NCI-H1694 (cell line): ENCODE data around the gene PACS2.

Source experiments
- DNase-seq: peaks from one replicate; lab custom pipeline; 2025; lab: John Stamatoyannopoulos, UW

The PACS2 gene

DNA sequence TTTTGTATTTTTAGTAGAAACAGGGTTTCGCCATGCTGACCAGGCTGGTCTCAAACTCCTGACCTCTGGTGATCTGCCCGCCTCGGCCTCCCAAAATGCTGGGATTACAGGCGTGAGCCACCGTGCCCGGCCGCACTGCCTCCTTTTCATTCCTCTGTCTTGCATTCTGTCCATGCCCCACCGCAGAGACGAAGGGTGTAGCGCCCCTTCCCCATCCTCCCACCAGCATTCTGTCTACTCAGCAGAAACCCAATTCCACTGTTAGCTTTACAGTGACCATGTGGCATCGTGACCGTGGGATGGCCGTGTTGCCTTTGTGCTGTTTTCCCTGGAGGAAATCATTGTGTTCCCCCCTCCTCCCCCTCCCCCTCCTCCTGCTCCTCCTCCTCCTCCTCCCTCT is 94.0 kb downstream of the PACS2 start:
- no peak for DNase-seq

DNA sequence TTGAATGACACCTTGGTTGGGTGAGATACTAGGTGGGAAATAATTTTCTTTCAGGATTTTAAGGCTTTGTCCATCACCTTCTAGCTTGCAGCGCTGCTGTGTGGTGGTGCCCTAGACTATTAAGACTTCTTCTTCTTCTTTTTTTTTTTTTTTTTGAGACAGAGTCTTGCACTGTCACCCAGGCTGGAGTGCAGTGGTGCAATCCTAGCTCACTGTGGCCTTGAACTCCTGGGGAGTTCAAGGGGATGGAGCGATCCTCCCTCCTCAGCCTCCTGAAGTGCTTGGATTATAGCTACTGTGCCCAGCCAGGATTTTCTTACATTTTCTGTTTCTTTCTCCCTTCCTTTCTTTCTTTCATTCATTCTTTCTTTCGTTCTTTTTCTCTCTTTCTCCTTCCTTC is 94.8 kb downstream of the PACS2 start:
- no peak for DNase-seq

DNA sequence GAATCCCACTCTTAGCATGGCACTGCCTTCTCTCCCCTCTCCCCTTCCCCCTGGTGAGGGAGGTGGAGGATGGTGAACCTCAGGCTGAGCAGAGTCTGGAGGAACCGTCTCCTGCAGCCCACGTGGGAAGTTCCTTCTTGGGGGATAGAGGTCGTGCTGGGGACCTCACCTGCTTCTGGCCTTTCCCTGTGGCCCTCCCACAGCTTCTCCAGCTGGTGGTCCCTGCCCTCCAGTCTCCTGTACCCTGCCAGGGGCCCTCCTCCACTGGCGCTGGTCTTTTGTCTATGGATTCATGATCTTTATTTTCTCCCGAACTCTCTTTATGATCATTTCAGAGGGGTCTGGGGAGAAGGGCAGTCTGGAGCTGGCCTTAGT is 96.1 kb downstream of the PACS2 start:
- DNase-seq = no peak

DNA sequence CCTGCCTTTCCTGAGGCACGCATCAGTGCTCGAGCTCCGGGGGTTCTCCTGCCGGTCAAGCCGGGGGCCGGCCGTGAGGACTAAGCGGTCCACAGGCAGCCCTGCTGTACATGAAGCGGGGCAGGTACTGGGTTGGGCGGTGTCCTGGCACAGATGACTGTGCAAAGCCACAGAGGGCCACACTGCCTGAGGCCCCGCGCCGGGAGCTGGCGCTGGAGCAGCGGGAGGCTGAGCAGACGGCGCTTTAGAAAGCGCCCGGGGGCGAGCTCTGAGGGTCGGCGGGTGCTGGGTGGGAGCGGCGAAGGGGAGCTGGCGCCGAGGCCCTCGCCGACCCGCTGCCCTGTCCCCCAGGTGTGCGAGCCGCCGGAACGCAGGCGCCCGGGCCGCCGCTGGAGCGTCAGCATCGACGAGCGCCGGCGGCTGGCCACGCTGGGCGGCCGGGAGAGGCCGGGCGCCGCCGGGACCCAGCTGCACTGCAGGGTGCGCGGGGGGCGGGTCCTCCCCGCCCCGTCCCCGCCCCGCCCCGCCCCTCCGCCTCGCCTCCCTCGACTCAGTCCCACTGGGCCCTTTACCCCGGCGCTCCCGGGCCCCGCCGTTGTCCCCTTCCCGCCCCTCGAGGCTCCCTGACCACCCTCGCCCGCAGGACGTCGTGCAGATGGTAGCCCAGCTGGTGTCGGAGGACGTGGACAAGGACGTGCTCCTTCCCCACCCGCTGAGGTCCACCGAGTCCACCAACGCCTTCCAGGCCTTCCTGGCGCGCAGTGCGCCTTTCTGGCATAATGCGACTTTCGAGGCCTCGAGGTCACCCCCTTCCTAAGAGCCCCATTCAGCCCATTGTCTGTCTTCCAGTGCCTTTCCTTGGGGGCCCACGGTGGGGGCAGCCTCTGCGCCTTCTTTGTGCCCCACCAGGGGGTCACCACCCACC is 96.7 kb downstream of the PACS2 start:
- peak; percentile 41 for DNase-seq

DNA sequence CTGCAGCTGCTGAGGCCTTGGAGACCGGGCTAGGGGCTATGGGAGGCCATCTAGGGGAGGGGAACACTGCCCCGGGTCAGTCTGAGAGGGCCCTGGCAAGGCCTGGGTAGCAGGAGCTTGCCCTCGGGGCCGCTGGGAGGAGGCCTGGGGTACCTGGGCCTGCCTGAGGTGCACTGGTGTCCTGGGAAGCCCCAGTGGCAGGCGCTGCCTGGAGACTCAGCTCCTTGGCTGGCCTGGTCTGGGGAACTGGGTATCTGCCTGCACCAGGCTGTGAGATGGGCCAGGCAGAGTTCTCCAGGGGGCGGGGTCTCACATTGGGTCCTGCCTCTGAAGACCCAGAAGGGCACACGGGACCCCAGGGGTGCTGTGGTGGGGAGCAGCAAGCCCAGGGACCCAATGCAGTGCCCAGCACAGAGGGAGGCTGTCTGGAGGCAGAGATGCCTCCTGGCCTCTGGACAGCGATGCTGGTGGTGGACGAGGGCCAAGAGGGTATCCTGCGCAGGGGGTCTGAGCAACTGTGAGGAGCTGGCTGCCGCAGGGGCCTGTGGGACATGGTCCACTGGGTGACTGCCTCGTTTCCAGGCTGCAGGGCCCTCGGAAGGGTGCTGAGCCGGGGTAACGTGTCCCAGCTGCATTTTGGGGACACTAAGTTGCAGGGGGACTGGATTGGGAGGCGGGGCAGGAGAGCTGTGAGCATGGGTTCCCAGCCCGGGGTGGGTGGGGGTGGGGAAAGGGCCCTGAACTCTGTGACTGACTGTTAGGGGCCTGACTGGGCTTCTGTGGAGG is 97.6 kb downstream of the PACS2 start:
- DNase-seq = no peak

DNA sequence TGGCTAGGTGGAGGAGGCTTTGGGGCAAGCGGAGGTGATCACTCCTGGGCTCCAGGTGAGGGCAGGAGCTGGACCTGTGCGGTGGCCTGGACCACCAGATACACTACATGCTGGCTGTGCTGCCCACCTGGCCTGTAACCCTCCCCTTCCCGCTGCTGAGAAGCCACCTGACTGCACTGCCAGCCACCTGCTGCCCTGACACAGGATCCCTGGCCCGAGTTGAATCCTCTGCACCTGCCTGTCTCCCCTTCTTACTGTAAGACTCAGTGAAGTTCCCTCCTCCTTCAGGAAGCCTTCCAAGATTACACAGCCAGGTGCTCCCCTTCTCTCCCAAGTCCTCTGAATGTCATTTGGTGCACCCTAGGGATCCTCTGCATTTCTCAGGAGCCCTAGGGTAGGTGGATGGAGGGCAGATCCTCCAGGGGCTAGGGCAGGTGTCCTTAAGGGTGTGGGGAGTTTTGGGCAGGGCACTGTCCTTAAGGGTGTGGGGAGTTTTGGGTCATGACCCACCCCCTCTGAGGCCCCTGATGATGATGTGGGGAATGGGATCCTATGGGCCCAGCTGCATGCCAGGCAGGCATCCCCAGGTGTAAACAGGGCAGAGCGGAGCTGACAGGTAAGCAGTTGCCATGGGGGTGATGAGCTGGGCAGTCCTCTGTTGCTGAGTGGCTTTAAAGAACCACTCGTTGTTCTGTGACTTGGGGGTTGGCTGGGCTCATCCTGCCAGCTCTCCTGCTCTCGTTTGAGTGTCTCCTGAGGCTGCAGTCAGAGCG is 98.4 kb downstream of the PACS2 start:
- no peak for DNase-seq

DNA sequence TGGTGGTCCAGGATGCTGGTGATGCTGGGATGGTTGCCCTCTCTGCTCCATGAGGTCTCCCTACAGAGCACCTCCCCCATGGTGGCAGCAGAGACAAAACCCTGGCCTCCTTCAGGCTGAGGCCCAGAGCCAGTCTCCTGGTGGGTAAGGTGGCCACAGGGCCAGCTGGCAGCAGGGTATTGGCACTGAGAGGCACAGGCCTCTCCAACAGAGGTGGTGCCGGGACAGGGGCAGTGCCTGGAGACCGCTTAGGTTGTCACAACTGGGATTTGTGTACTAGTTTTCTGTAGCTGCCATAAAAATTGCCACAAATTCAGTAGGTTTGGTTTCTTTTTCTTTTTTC is 99.0 kb downstream of the PACS2 start:
- no peak for DNase-seq

DNA sequence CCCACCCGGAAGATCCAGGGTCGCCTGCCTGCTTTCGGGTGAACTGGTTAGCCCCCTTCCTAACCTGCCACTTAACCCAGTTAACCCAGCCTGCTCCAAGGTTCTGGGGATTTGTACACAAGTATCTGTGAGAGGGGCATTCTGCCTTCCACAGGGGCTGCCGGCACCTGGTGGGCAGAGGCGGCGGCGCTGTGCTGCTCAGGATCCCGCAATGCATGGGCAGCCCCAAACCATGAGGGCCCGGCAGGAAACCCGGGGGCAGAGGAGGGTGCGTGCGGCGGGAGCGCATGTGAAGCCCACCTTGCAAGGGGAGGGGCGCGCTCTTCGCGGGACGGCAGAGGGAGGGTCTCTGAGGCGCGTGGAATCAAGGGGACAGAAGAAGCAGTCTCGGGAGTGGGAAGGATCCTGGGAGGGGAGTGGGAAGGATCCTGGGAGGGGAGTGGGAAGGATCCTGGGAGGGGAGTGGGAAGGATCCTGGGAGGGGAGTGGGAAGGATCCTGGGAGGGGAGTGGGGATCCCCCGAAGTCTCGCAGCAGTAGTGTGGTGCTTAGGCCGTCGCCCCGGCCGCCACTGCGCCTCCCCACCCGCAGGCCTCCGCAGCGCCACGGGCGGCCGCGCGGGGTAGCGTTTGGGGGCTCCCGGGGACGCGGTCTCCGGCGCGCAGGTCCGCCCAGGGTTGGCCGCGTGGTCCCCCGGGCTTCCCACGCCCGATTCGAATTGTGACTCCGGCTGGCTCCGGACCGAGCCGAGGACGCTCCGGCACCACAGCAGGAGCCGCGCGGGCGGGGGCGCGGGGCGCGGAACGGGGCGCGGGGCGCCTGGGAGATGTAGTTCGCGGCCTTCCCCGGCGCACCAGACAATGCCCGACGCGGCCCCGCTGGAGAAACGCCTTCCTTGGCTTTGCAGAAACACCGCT is 100.2 kb downstream of the PACS2 start:
- DNase-seq = peak; percentile 65

DNA sequence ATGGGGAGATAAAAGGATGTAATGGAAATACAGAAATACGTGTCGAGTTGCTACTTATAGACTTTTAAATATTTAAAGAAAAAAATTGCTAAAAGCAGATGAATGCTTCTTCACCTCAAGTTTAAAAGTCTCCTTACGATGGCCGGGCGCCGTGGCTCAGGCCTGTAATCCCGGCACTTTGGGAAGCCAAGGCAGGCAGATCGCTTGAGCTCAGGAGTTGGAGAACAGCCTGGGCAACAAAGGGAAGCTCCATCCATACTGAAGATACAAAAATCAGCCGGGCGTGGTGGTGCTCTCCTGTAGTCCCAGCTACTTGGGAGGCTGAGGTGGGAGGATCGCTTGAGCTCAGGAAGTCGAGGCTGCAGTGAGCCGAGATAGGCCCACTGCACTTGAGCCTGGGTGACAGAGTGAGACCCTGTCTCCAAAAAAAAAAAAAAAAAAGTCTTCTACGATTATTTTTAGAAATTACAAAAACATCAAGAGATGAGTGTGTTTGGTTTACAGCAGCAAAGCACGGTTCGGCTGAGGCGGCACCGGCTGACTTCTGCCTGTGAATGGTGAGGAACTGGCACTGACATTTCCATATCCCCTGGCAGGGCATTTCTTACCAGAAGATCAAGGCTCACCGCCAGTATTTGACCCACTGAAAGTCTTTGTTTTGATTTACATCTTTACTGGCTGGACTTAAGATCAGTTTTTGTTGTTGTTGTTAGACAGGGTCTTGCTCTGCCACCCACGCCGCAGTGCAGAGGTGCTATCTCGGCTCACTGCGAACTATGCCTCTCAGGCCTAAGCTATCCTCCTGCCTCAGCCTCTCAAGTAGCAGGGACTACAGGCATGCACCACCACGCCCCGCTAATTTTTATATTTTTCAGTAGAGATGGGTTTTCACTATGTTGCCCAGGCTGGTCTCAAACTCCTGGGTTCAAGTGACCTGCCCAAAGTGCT is 101.2 kb downstream of the PACS2 start:
- DNase-seq = no peak

DNA sequence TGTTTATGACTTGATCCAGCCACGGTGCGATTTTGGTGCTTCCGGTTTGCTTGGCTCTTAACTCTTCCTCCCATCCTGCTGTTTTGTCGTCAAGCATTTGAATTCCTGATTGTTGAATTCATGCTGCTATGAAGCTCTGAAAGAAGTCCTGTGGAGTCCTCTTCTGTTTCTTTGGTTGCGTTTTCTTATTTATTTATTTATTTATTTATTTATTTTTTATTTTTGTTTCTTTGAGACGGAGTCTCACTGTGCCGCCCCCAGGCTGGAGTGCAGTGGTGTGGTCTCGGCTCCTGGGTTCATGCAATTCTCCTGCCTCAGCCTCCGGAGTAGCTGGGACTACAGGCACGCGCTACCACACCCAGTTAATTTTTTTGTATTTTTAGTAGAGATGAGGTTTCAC is 102.1 kb downstream of the PACS2 start:
- DNase-seq = no peak

DNA sequence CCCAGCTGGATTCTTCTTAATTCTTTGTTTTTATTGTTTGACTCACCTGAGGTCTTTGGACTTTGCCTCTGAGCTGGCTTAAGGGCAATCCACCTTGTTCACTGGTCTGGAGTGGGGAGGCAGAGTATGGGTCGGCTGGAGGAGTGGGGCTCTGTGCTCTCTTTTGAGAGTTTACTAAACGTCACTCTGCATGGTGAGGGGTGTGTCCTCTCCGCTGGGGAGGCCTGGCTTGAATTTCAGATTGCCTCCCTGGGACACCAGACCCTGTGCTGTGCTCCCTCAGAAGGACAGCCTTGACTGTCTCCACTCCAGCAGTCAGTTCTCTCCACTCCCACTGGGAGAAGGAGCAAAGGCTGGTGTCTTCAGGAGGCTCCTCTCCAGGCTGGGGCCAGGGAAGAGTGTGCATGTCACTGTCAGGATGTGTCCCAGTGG is 103.2 kb downstream of the PACS2 start:
- DNase-seq = no peak

DNA sequence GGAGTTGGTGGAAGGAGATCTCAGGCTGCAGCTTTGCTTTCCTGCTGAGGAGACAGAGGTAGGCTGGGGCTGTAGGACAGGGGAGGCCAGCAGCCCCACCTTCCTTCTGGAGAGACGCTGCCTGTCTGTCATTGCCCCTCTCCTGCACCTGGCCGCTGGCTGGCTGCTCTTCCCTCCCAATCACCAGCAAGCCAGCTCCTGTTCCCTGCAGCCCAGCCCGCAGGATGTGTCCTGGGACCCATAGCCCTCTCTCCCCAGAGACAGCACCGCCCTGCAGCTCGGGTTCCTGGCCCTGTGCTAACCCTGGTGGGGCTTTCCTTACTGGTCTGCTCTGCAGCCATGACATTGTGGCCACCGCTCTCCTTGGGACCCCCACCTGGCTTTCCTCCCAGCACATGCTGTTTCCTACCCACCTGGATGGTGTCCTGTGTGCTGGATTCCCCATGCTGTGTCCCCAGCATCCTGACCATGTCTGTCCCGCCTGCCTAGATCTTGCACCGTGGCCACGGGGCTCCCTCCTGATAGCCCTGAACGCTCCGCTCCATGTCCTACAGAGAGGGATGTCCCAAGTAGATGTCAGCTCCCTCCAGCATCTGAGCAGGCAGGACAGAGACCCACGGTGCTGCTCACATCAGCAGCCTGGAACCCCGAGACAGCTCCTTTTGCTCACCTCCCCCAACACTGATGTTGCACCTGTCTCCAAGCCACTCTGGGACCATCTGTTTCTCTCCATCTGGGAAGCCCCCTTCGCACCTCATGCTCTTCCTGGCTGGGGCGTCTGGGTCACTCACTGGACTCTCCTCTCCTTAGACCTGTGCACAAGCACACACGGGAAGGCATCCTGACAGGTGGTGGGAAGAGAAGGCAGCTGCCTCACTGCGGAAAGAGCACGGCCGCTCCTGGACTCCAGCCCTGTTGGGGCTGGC is 104.0 kb downstream of the PACS2 start:
- DNase-seq = peak; percentile 19

DNA sequence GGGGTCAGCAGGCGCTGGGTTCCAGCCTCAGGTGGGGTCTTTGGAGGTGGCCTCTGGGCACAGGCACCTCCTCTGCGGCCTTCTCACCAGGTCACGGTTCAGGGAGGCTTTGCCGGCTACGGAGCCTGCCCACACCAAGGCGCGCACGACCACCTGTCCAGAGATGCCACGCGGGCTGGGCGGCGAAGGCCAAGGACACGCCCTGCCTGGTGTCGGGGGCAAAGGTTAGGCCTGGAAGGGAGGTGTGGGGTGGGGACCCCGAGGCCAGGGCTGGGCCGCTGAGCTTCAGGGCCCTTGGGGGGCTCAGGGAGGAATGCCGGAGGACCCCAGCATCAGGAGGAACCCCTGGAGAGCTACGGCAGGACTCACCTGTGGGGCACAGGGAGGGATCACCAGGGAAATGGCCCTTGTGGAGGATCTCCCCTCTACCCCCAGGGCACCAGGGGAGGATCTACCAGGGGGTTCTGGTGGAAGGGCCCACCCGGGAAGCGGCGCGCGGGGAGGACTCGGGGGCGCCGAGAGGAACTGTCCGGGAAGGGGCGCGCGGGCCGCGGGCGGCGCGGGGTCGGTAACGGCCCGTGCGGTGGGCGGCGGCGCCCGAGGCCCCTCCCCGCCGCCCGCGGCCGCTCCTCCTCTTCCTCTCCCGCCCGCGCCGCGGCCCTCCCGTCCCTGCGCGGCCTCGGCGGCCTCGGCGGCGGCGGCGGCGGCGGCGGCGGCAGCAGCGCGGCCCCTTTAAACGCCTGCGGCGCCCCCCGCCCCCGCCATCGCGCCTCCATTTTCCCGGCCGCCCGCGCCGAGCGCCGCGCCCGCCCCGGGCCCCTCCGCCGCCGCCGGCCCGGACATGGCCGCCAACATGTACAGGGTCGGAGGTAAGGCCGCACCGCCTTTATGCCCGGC is 104.9 kb downstream of the PACS2 start, which contains the start of gene MTA1:
MTA1 (plus strand) TSS at position 633 of the 897 bp plus-strand sequence; CDS start at position 842, 209 bp downstream.
- DNase-seq = no peak

DNA sequence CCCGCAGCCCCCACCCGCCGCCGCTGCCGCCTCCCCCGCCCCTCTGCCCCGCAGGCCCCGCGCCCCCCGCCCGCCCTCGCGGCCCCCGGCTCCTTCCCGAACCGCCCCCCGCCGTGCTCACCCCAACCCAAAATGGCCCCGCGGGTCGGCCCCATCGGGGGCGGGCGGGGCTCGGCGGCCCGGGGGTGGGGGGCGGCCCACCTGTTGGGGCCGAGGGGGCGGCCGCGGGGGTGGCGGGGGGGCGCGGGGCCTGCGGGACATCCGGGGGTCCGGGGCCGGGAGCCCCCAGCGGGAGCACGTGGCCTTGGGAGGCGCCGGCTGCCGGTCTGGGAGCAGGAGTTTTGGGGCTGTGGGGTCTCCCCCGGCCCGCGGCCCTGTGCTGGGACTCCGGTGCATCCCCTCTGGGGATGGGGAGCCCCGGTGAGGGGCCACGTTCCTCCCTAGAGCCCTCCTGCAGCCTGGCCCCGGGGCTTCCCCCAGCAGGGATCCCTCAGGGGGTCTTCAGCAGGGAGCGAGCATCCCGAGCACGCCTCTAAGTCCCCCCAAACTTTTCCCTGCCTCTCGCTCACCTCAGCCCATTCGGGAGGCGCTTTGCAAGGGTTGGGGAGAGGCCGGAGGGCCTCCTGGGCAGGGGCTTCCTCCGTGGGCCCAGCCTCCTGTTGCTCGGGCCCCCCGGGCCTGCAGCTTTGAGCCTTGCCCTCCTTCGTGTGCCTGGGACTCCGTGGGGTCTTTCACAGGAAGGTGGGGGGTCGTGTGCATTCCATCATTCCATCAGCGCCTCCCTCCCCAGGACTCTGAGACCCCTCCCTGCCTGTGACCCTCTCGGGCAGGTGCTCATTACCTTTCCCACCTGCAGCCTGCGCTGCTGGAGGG is 105.8 kb downstream of the PACS2 start:
- no peak for DNase-seq

DNA sequence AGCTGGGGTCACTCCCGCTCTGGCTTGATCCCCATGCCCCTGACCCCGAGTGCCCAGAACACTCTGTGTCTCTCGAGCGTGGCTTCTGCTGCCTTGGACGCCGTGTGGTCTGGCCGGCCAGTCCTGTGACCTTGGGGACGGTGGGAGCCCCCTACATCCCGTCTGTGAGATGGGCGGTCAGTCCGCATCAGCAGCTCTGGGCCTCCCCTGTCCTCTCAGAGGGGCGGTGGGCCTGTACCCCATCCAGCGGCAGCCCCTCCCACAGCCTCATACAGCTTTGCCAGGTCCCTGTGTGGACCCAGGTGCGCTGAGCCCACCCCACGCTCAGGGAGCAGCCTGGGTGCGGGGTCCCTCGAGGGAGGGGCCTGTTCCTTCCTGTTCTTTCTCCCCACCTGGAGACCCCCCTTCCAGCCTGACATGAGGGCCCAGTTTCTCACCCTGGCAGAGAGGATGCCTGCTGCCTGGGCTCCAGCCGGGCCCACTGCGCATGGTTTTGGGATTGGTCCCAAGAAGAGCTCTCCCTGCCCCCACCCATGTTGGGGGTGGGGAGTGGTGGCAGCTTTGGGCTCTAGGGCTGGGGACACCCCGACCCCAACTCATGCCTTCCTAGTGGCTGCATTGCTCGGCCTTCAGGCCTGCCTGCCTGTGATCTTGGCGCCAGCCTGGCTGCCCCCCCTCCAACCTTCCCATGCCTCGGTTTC is 106.6 kb downstream of the PACS2 start:
- no peak for DNase-seq
